22Rv1 (cell line): ENCODE results near the gene PKD2L1.

Experiments
- H3K27ac ChIP-seq: fragments of 450-650 bp; 2 replicates; pipeline ENCODE4 v1.5.1; 2017
- ZFX ChIP-seq: fragments of 450-650 bp; IDR thresholded peaks from 2 replicates; pipeline ENCODE4 v1.6.1; 2017; ENCODE audit warnings: antibody characterized with exemption, borderline replicate concordance
- TF ChIP-seq, protein P1 (sequence below): fragments of 450-650 bp; IDR thresholded peaks from 2 replicates; pipeline ENCODE4 v1.5.1; 2017; ENCODE audit warnings: mild to moderate bottlenecking

Gene PKD2L1

DNA sequence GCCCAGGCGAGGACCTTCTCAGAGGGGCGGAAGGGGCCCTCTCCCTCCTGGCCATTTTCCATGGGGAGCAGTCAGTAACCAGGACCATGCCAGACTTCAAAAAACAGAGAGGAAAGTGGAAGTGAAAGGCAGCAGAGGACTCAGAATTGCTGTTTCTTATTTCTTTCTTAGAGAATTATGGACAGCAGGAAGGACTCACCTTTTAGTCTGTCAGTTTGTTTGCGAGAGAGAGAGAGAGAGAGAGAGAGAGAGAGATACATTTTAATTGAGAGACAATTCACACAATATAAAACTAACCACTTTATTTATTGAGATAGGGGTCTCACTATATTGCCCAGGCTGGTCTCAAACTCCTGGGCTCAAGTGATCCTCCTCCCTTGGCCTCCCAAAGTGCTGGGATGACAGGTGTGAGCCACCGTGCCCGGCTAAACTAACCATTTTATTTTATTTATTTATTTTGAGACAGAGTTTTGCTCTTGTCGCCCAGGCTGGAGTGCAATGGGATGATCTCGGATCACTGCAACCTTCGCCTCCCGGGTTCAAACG lies 41.5 kb upstream of the PKD2L1 start:
- peak overlapping the region; percentile 100 for H3K27ac ChIP-seq
- no peak for TF ChIP-seq ZFX
- TF ChIP-seq, protein P1, sequence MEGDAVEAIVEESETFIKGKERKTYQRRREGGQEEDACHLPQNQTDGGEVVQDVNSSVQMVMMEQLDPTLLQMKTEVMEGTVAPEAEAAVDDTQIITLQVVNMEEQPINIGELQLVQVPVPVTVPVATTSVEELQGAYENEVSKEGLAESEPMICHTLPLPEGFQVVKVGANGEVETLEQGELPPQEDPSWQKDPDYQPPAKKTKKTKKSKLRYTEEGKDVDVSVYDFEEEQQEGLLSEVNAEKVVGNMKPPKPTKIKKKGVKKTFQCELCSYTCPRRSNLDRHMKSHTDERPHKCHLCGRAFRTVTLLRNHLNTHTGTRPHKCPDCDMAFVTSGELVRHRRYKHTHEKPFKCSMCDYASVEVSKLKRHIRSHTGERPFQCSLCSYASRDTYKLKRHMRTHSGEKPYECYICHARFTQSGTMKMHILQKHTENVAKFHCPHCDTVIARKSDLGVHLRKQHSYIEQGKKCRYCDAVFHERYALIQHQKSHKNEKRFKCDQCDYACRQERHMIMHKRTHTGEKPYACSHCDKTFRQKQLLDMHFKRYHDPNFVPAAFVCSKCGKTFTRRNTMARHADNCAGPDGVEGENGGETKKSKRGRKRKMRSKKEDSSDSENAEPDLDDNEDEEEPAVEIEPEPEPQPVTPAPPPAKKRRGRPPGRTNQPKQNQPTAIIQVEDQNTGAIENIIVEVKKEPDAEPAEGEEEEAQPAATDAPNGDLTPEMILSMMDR, result no peak

DNA sequence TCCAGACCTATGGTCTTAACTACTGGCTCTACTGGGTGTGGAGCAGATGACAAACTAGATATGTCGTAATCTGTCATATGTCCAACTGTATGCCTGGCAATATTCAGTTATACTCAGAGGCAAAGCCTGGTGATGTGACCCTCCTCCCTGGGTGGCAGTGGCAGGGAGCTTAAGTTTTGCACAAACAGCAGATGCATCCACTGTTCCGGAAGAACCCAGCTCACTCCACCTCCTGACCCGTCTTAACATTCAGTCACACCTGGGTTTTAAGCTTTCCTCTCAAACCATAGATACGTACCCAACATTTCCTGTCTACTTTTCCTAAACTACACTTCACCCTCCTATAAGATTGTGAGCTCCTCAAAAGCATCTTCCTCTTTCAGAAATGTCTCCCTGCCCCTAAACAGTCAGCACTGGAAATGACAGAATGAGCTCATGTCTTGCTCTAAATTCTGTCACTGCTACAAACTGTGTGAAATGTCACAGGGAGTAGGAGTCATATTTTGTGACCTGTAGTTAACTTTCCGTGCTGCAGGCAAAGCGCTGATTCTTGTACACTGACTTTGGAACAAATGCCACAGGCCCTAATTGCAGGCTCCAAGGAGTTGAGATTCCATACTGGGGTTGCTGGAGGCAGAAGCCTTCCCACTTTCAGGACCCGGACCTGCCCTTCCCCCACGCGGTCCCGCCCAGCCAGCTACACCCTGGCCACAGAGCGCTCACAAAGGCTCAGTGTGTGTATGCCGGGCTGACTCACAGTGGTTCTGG lies 40.9 kb upstream of the PKD2L1 start:
- TF ChIP-seq, protein P1, result no peak
- TF ChIP-seq ZFX, result no peak
- H3K27ac ChIP-seq, result peak overlapping the region; percentile 100

DNA sequence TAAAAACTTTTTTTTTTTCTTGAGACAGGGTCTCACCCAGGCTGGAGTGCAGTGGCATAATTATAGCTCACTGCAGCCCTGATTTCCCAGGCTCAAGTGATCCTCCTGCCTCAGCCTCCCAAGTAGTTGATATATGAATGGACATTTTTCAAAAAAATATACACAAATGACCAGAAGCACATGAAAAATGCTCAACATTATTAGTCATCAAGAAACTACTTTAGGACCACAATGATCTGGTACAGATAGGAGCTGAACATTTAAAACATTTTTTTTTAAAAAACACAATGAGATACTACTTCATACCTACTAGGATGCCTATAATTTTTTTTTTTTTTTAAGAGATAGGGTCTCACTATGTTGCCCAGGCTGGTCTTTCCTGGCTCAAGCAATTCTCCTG lies 38.7 kb upstream of the PKD2L1 start:
- TF ChIP-seq, protein P1, result no peak
- TF ChIP-seq ZFX, result no peak
- no peak overlapping the region for H3K27ac ChIP-seq

DNA sequence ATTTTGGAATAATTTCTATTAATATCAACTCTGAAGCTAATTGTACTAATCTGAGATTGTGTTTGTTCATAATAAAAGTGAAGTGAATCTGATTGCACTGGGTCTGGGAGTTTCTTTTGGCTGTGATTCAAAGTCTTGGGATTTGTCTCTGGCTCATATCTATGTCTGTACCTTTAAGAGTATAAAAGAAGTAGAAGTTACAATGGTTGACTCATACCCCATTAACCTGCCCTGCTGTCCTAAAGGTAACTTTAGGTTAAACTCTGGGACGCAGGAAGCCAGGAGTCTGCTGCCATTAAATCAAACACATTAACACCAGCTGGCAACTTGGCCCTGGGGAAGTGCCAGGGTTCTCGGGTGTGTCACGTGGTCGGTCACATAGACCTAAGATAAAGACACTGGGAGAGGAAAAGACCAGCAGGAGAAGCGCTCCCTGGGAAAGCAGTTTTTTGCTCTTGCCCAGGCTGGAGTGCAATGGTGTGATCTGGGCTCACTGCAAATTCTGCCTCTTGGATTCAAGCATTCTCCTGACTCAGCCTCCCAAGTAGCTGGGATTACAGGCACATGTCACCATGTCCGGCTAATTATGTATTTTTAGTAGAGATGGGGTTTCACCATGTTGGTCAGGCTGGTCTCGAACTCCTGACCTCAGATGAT lies 34.8 kb upstream of the PKD2L1 start:
- no peak for TF ChIP-seq ZFX
- TF ChIP-seq, protein P1, result no peak
- peak overlapping the region; percentile 89 for H3K27ac ChIP-seq

DNA sequence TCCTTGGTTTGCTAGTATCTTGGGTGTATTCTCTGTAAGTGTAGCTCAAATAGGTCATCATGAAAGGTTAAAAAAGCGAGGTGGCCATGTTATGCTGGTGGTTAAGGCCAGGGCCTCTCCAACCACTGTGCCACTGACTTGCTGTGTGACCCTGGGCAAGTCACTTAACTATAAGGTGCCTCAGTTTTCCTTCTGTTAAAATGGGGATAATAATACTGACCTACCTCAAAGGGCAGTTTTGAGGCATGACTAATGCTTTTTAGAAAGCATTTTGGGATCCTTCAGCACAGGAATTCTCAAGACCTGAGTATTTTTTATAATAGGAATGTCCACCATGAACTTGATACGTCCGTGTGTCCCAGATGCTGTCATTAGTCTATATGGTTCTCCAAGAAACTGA lies 34.1 kb upstream of the PKD2L1 start:
- peak overlapping the region; percentile 89 for H3K27ac ChIP-seq
- no peak for TF ChIP-seq ZFX
- TF ChIP-seq, protein P1, result no peak

DNA sequence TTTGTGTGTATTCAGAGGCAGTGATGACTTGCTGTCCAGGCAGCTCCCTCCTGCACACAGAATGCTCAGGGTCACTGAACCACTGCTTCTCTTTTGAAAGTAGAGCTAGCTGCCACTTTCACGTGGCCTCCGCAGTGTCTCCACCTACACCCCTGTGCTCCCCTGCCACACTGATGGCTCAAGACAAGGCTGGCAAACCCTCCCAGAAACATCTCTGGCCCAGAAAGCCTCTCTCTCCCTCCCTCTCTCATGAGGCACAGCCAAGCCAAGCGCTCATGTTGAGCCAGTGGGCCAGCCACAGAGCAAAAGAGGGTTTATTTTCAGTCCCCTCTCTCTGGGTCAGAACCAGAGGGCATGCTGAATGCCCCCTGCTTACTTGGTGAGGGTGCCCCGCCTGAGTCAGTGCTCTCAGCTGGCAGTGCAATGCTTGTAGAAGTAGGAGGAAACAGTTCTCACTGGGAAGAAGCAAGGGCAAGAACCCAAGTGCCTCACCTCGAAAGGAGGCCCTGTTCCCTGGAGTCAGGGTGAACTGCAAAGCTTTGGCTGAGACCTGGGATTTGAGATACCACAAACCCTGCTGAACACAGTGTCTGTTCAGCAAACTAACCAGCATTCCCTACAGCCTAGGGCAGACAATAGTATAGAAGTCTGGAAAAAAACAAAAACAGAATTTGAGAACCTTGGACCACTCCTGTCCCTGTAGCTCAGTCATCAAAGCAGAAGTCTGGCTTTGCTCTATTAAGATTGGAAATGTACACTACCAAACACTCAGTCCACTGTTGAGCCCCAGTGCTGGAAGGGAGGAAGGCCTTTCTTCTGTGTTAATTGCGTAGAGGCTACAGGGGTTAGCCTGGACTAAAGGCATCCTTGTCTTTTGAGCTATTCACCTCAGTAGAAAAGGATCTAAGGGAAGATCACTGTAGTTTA lies 32.8 kb upstream of the PKD2L1 start:
- no peak for TF ChIP-seq ZFX
- TF ChIP-seq, protein P1, result no peak
- H3K27ac ChIP-seq, result peak overlapping the region; percentile 89
